WTC11 (cell line): Measurements from ENCODE around the gene ARHGAP42. TPM values are rescaled to one million over a fixed set of nuclear protein-coding genes. Genes with fewer than 3 reads are reported as not detected.

Experiments
- ATAC-seq: fragments of 200-7000 bp; cut with Tn5 transposase; 2 replicates; pipeline ENCODE4 v1.10.0; 2021; ENCODE audit warnings: mild to moderate bottlenecking, moderate library complexity
- CTCF ChIA-PET: fragments of 300-600 bp; sonication (Branson Sonifier 250); formaldehyde crosslinking; loops from one replicate; lab custom pipeline; 2021; ENCODE audit warnings: antibody characterized with exemption; lab: Charles Lee
- POLR2A ChIA-PET: fragments of 350-600 bp; sonication (Branson Sonifier 250); formaldehyde crosslinking; loops from one replicate; lab custom pipeline; 2021; ENCODE audit warnings: antibody characterized with exemption; lab: Charles Lee
- DNase-seq: peaks from one replicate; pipeline ENCODE4 v3.0.0; 2021; ENCODE audit warnings: low spot score
- H3K27ac Mint-ChIP-seq: 2 replicates; pipeline ENCODE4 v1.8.0; 2021; ENCODE audit warnings: mixed read lengths
- H3K27me3 Mint-ChIP-seq: 2 replicates; pipeline ENCODE4 v1.8.0; 2021; ENCODE audit warnings: low read depth, mild to moderate bottlenecking, moderate library complexity, mixed read lengths
- H3K36me3 Mint-ChIP-seq: 2 replicates; pipeline ENCODE4 v1.8.0; 2021; ENCODE audit warnings: mixed read lengths
- H3K4me1 Mint-ChIP-seq: 2 replicates; pipeline ENCODE4 v1.8.0; 2022; ENCODE audit warnings: mixed read lengths
- H3K4me3 Mint-ChIP-seq: 2 replicates; pipeline ENCODE4 v1.8.0; 2021; ENCODE audit warnings: mild to moderate bottlenecking, moderate library complexity, mixed read lengths
- H3K9me3 Mint-ChIP-seq: 2 replicates; pipeline ENCODE4 v1.8.0; 2021; ENCODE audit warnings: mixed read lengths
- AR ChIP-seq: fragments of 250-450 bp; sonication (Bioruptor Pico); IDR thresholded peaks from 2 replicates; pipeline ENCODE4 v1.9.0; 2021; ENCODE audit warnings: mild to moderate bottlenecking
- ATF1 ChIP-seq: sonication (generic); formaldehyde crosslinking; IDR thresholded peaks from 2 replicates; pipeline ENCODE4 v1.8.1; 2023; ENCODE audit warnings: mild to moderate bottlenecking, moderate library complexity, missing genetic modification reagents
- ATF2 ChIP-seq: sonication (generic); formaldehyde crosslinking; IDR thresholded peaks from 2 replicates; pipeline ENCODE4 v1.8.1; 2022; ENCODE audit warnings: low read depth, missing genetic modification reagents, borderline replicate concordance
- E2F1 ChIP-seq: sonication (generic); formaldehyde crosslinking; IDR thresholded peaks from 2 replicates; pipeline ENCODE4 v1.8.0; 2022; ENCODE audit warnings: mild to moderate bottlenecking, missing genetic modification reagents
- ELF4 ChIP-seq: sonication (generic); formaldehyde crosslinking; IDR thresholded peaks from 2 replicates; pipeline ENCODE4 v1.8.1; 2022; ENCODE audit warnings: low read depth, mild to moderate bottlenecking, moderate library complexity, missing genetic modification reagents
- ETV6 ChIP-seq: sonication (generic); formaldehyde crosslinking; IDR thresholded peaks from 2 replicates; pipeline ENCODE4 v1.8.1; 2022; ENCODE audit warnings: mild to moderate bottlenecking, missing genetic modification reagents
- FOXJ3 ChIP-seq: sonication (generic); formaldehyde crosslinking; IDR thresholded peaks from 2 replicates; pipeline ENCODE4 v1.9.0; 2021; ENCODE audit warnings: missing genetic modification reagents, mild to moderate bottlenecking, borderline replicate concordance
- FOXK1 ChIP-seq: sonication (generic); formaldehyde crosslinking; IDR thresholded peaks from 2 replicates; pipeline ENCODE4 v1.8.0; 2022; ENCODE audit warnings: mild to moderate bottlenecking, moderate library complexity, missing genetic modification reagents
- FOXP1 ChIP-seq: sonication (generic); formaldehyde crosslinking; IDR thresholded peaks from 2 replicates; pipeline ENCODE4 v1.8.0; 2022; ENCODE audit warnings: missing genetic modification reagents, mild to moderate bottlenecking, moderate library complexity, borderline replicate concordance
- GRHL2 ChIP-seq: fragments of 250-450 bp; sonication (Bioruptor Pico); IDR thresholded peaks from 2 replicates; pipeline ENCODE4 v1.8.0; 2022; ENCODE audit warnings: mild to moderate bottlenecking, moderate library complexity; ENCODE audit not compliant: insufficient replicate concordance, severe bottlenecking
- MAX ChIP-seq: sonication (generic); formaldehyde crosslinking; IDR thresholded peaks from 2 replicates; pipeline ENCODE4 v1.8.0; 2022; ENCODE audit warnings: mild to moderate bottlenecking, missing genetic modification reagents
- MLX ChIP-seq: sonication (generic); formaldehyde crosslinking; IDR thresholded peaks from 2 replicates; pipeline ENCODE4 v1.8.1; 2023; ENCODE audit warnings: mild to moderate bottlenecking, missing genetic modification reagents, moderate library complexity
- MXD4 ChIP-seq: fragments of 250-450 bp; sonication (Bioruptor Pico); IDR thresholded peaks from 2 replicates; pipeline ENCODE4 v1.8.0; 2021; ENCODE audit warnings: mild to moderate bottlenecking, moderate library complexity, borderline replicate concordance
- NFATC4 ChIP-seq: fragments of 250-450 bp; sonication (Bioruptor Pico); IDR thresholded peaks from 2 replicates; pipeline ENCODE4 v1.9.0; 2021; ENCODE audit warnings: mild to moderate bottlenecking
- NFE2L1 ChIP-seq: sonication (generic); formaldehyde crosslinking; IDR thresholded peaks from 2 replicates; pipeline ENCODE4 v1.8.1; 2023; ENCODE audit warnings: missing genetic modification reagents
- NR3C1 ChIP-seq: sonication (generic); formaldehyde crosslinking; conservative IDR thresholded peaks from 2 replicates; pipeline ENCODE4 v1.8.1; 2023; ENCODE audit warnings: low read depth, mild to moderate bottlenecking, missing genetic modification reagents
- SMAD3 ChIP-seq: sonication (generic); formaldehyde crosslinking; IDR thresholded peaks from 2 replicates; pipeline ENCODE4 v1.8.0; 2022; ENCODE audit warnings: missing genetic modification reagents, mild to moderate bottlenecking, borderline replicate concordance
- SMAD4 ChIP-seq: sonication (generic); formaldehyde crosslinking; IDR thresholded peaks from 2 replicates; pipeline ENCODE4 v1.8.0; 2022; ENCODE audit warnings: mild to moderate bottlenecking, missing genetic modification reagents
- SOX15 ChIP-seq: fragments of 250-450 bp; sonication (Bioruptor Pico); IDR thresholded peaks from 2 replicates; pipeline ENCODE4 v1.9.0; 2021; ENCODE audit warnings: mild to moderate bottlenecking
- TCF7 ChIP-seq: sonication (generic); formaldehyde crosslinking; IDR thresholded peaks from 2 replicates; pipeline ENCODE4 v1.8.0; 2022; ENCODE audit warnings: mild to moderate bottlenecking, low read depth, missing genetic modification reagents, moderate library complexity
- TEAD1 ChIP-seq: sonication (generic); formaldehyde crosslinking; IDR thresholded peaks from 2 replicates; pipeline ENCODE4 v1.8.0; 2022; ENCODE audit warnings: mild to moderate bottlenecking, missing genetic modification reagents
- TEAD4 ChIP-seq: sonication (generic); formaldehyde crosslinking; IDR thresholded peaks from 2 replicates; pipeline ENCODE4 v1.8.0; 2022; ENCODE audit warnings: mild to moderate bottlenecking, missing genetic modification reagents
- ZBTB21 ChIP-seq: sonication (generic); formaldehyde crosslinking; IDR thresholded peaks from 2 replicates; pipeline ENCODE4 v1.8.1; 2023; ENCODE audit warnings: mild to moderate bottlenecking, missing genetic modification reagents, borderline replicate concordance
- ZNF138 ChIP-seq: sonication (generic); formaldehyde crosslinking; conservative IDR thresholded peaks from 2 replicates; pipeline ENCODE4 v1.8.1; 2022; ENCODE audit warnings: mild to moderate bottlenecking, moderate library complexity, missing genetic modification reagents
- ZNF396 ChIP-seq: fragments of 250-450 bp; sonication (Bioruptor Pico); IDR thresholded peaks from 2 replicates; pipeline ENCODE4 v1.8.0; 2021; ENCODE audit warnings: mild to moderate bottlenecking, moderate library complexity, borderline replicate concordance
- ZNF671 ChIP-seq: fragments of 250-450 bp; sonication (Bioruptor Pico); IDR thresholded peaks from 2 replicates; pipeline ENCODE4 v1.8.0; 2021; ENCODE audit warnings: mild to moderate bottlenecking
- ZSCAN18 ChIP-seq: fragments of 250-450 bp; sonication (Bioruptor Pico); IDR thresholded peaks from 2 replicates; pipeline ENCODE4 v2.1.2; 2022; ENCODE audit warnings: mild to moderate bottlenecking, moderate library complexity
- total RNA-seq: library from RNA; stranded (reverse); gene quantifications from 3 replicates; pipeline ENCODE4 v1.2.3, GENCODE V29; 2021

Gene ARHGAP42
- total RNA-seq, 1 experiment from 2014 or later: 32.5 TPM

GRCh38 chr11:100640071-100640470 lies 47.0 kb upstream of the ARHGAP42 start:
- H3K27ac Mint-ChIP-seq: no peak overlapping the region
- POLR2A ChIA-PET: interaction anchor here (0.6 kb wide), 1 partner anchor 86 kb away, joined by 4 read pairs; no protein-coding TSS in a partner anchor
- no peak overlapping the region for H3K4me3 Mint-ChIP-seq
- DNase-seq: no peak
- CTCF ChIA-PET: interaction anchor here (1.1 to 1.2 kb wide), 2 partner anchors 10 to 48 kb away, joined by 3 read pairs; no protein-coding TSS in a partner anchor
- H3K9me3 Mint-ChIP-seq: peaks cover 10% of the 10 kb centered on the region
- H3K36me3 Mint-ChIP-seq: no peaks in the 10 kb centered on the region
- H3K4me1 Mint-ChIP-seq: peaks cover 22% of the 10 kb centered on the region
- no peaks in the 10 kb centered on the region; the same call in 1 of the 2 replicates for H3K27me3 Mint-ChIP-seq
- TF ChIP-seq ZNF138 (no peak), FOXJ3 (CRISPR knock-in tag) (no peak), NFATC4 (CRISPR knock-in tag) (no peak), ZSCAN18 (CRISPR knock-in tag) (no peak), MLX (no peak), ETV6 (CRISPR knock-in tag) (no peak), FOXP1 (no peak), TCF7 (CRISPR knock-in tag) (no peak), ZNF671 (CRISPR knock-in tag) (no peak), SMAD3 (CRISPR knock-in tag) (no peak), AR (CRISPR knock-in tag) (no peak), NFE2L1 (CRISPR knock-in tag) (no peak), ATF2 (CRISPR knock-in tag) (no peak)
- no peak for ATAC-seq

- Mint-ChIP-seq H3K4me3 (no peak overlapping the region), H3K27me3 (no peaks in the 10 kb centered on the region; the same call in 1 of the 2 replicates), H3K4me1 (peaks cover 22% of the 10 kb centered on the region), H3K36me3 (no peaks in the 10 kb centered on the region), H3K27ac (no peak overlapping the region), H3K9me3 (peaks cover 7% of the 10 kb centered on the region)
- ATAC-seq (no peak), DNase-seq (no peak)
- ChIA-PET POLR2A (no interaction called here), CTCF (no interaction called here)
- TF ChIP-seq TEAD4 (CRISPR knock-in tag): no peak
- TF ChIP-seq NFE2L1 (CRISPR knock-in tag): no peak
- no peak for TF ChIP-seq SMAD4 (CRISPR knock-in tag)
- TF ChIP-seq ELF4 (CRISPR knock-in tag): no peak
- no peak for TF ChIP-seq ATF1 (CRISPR knock-in tag)
- TF ChIP-seq SOX15 (CRISPR knock-in tag): no peak
- no peak for TF ChIP-seq FOXK1 (CRISPR knock-in tag)
- no peak for TF ChIP-seq E2F1 (CRISPR knock-in tag)
- TF ChIP-seq NR3C1: no peak
- no peak for TF ChIP-seq ZNF396 (CRISPR knock-in tag)
- no peak for TF ChIP-seq ZBTB21
- no peak for TF ChIP-seq TEAD1
- no peak for TF ChIP-seq GRHL2 (CRISPR knock-in tag)
- TF ChIP-seq NFATC4 (CRISPR knock-in tag): no peak
- TF ChIP-seq MAX (CRISPR knock-in tag): no peak
- no peak for TF ChIP-seq MXD4
Measured at GRCh38 chr11:100640646-100641045, 46.4 kb upstream of the ARHGAP42 start.
